Gastrocnemius medialis (tissue), 4 donors: ENCODE data around the gene F2RL1. TPM values are rescaled to one million over a fixed set of nuclear protein-coding genes. Genes with fewer than 3 reads are reported as not detected.
"Not testable (repeated sequence)": the region's sequence is repeated elsewhere in the genome, so short reads cannot be mapped to it uniquely, and the experiment has no call there.

ENCODE experiments used
- ATAC-seq, 2 donors: fragments of 150-250 bp; one replicate each; pipeline ENCODE4 v1.9.1; 2016
- DNase-seq, 2 donors: peaks; one replicate each; pipeline ENCODE4 v3.0.0-alpha.2; 2019
- H3K27ac ChIP-seq, 4 donors: fragments of 200-600 bp; sonication (generic); 1 replicate in 1 of 4; 2 replicates in 3 of 4; pipeline ENCODE4 v1.5.1; 2016 to 2018; ENCODE audit warnings: mild to moderate bottlenecking in 2 of 4, moderate library complexity in 1 of 4
- H3K27me3 ChIP-seq, 3 donors: fragments of 200-600 bp; sonication (generic) in 2 of 3; 1 replicate in 1 of 3; 2 replicates in 2 of 3; pipeline versions ENCODE4 v1.5.1 to v1.6.0; 2016 to 2019; ENCODE audit warnings: mild to moderate bottlenecking in 1 of 3, moderate library complexity in 1 of 3
- H3K36me3 ChIP-seq, 2 donors: fragments of 200-600 bp; sonication (generic) in 1 of 2; one replicate each; pipeline ENCODE4 v1.5.1; 2017 to 2018
- H3K4me1 ChIP-seq, 2 donors: fragments of 200-600 bp; sonication (generic) in 1 of 2; one replicate each; pipeline ENCODE4 v1.5.1; 2016 to 2017; ENCODE audit warnings: mild to moderate bottlenecking in 2 of 2
- H3K4me3 ChIP-seq, 4 donors: fragments of 200-600 bp; sonication (generic) in 3 of 4; 1 replicate in 1 of 4; 2 replicates in 3 of 4; pipeline ENCODE4 v1.5.1; 2016 to 2019; ENCODE audit warnings: mild to moderate bottlenecking in 2 of 4
- H3K9me3 ChIP-seq, 3 donors: fragments of 200-600 bp; sonication (generic) in 2 of 3; 1 replicate in 1 of 3; 2 replicates in 2 of 3; pipeline ENCODE4 v1.5.1; 2016 to 2019
- POLR2A ChIP-seq, 2 donors: fragments of 450-650 bp; IDR thresholded peaks; one replicate each; pipeline ENCODE4 v1.6.1; 2017; ENCODE audit warnings: antibody characterized with exemption in 2 of 2, mild to moderate bottlenecking in 2 of 2, moderate library complexity in 2 of 2
- in situ Hi-C, 4 donors: fragments of 200-750 bp; cut with MboI; loops; one replicate each; pipeline versions ENCODE4 v1.15.0 to v1.8.0; 2017; ENCODE audit warnings: low sequenced_read_pairs in 4 of 4
- intact Hi-C: fragments of 100-400 bp; cut with DNase I; formaldehyde crosslinking; loops from one replicate; pipeline ENCODE4 v1.15.1; 2023; ENCODE audit warnings: low total_unique reads
- total RNA-seq, 4 donors: library from RNA; depleted of rRNA; stranded (reverse); fragments of >200 nt; gene quantifications; one replicate each; pipeline versions ENCODE4 v1.1.0 to v1.2.3, GENCODE V29; 2016
- TF ChIP-seq, protein P1 (sequence below), 5 experiments: fragments of 450-650 bp in 3 of 5; fragments of 200-600 bp in 2 of 5; sonication (generic) in 2 of 5; IDR thresholded peaks in 4 of 5; conservative IDR thresholded peaks in 1 of 5; 1 replicate in 4 of 5; 2 replicates in 1 of 5; pipeline ENCODE4 v1.5.1; 2016 to 2019; ENCODE audit warnings: antibody characterized with exemption in 5 of 5, mild to moderate bottlenecking in 3 of 5, moderate library complexity in 3 of 5

F2RL1 gene
- total RNA-seq, 4 donors from 2014 or later, result 0.20 to 0.46 TPM; not detected in 2

DNA sequence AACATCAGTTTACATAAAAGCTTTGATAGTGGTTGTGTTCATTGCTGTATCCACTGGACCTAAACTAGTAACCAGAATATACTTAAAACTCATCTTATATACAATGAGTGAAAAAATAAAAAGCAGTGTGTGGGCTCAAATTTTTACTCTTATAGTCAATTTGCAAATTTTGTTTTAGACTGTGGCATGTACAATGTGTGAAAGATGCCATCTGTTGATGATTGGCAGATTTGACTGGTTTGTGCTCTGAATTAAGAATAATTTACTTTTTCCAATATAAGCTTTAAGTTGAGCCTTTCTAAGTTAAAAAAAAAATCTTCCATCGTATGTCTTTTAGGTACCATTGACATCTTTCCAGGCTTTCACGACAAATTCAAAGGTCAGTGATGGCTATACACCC is 42.4 kb upstream of the F2RL1 start:
- TF ChIP-seq, protein P1, sequence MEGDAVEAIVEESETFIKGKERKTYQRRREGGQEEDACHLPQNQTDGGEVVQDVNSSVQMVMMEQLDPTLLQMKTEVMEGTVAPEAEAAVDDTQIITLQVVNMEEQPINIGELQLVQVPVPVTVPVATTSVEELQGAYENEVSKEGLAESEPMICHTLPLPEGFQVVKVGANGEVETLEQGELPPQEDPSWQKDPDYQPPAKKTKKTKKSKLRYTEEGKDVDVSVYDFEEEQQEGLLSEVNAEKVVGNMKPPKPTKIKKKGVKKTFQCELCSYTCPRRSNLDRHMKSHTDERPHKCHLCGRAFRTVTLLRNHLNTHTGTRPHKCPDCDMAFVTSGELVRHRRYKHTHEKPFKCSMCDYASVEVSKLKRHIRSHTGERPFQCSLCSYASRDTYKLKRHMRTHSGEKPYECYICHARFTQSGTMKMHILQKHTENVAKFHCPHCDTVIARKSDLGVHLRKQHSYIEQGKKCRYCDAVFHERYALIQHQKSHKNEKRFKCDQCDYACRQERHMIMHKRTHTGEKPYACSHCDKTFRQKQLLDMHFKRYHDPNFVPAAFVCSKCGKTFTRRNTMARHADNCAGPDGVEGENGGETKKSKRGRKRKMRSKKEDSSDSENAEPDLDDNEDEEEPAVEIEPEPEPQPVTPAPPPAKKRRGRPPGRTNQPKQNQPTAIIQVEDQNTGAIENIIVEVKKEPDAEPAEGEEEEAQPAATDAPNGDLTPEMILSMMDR (IDR thresholded peaks at IDR 0.05 in 4 of 5, conservative IDR thresholded peaks at IDR 0.05 in 1 of 5), result no peak
- TF ChIP-seq POLR2A (IDR thresholded peaks at IDR 0.05), result no peak
- DNase-seq, result no peak
- Histone ChIP-seq H3K4me1 (no peaks in the 10 kb centered on the region), H3K4me3 (no peak overlapping the region), H3K27ac (no peak overlapping the region), H3K36me3 (no peaks in the 10 kb centered on the region), H3K9me3 (no peaks in the 10 kb centered on the region), H3K27me3 (no peaks in the 10 kb centered on the region)
- ATAC-seq, result no peak
- in situ Hi-C loops (loop anchor here in 2 of 4 donors (5.0 to 10.0 kb wide), 2 partner anchors 172 to 174 kb away; no protein-coding TSS in a partner anchor), intact Hi-C loops (no loop called here)

DNA sequence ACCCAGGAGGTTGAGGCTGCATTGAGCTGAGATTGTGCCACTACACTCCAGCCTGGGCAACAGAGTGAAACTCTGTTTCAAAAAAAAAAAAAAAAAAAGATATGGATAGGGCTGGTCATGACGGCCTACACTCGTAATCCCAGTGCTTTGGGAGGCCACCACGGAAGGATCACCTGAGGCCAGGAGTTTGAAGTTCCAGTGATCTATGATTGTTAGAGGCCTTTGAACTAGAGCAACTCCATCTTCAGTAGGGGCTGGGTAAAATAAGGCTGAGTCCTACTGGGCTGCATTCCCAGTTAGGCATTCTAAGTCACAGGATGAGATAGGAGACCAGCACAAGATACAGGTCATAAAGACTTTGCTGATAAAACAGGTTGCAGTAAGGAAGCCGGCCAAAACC is 38.2 kb upstream of the F2RL1 start:
- H3K9me3 ChIP-seq, H3K27ac ChIP-seq, ATAC-seq, H3K27me3 ChIP-seq, H3K36me3 ChIP-seq, H3K4me3 ChIP-seq, H3K4me1 ChIP-seq, DNase-seq, in situ Hi-C loops: not testable (repeated sequence)
- intact Hi-C loops, result loop anchor here (10.0 kb wide), 1 partner anchor 66 kb away; the partner anchor contains the start of gene F2R

DNA sequence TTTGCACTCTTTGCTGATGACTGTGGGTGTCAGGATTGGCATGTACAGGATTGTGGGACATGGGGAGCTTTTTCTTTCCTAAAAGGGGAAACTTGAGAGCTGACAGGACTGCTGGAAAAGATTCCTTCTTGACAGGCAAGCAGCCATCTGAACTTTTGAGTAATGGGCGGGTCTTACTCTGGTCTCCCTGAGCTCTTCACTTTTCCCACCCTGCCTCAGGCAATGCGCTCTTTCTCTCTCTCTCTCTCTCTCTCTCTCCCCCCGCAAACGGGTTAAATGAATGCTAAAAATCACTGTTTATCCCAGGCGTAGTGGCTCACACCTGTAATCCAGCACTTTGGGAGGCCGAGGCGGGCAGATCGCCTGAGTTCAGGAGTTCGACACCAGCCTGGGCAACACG is 37.1 kb upstream of the F2RL1 start:
- DNase-seq, result no peak
- no peak overlapping the region for H3K27ac ChIP-seq
- H3K4me3 ChIP-seq, result no peak overlapping the region
- intact Hi-C loops (loop anchor here (10.0 kb wide), 1 partner anchor 67 kb away; the partner anchor contains the start of gene F2R), in situ Hi-C loops (no loop called here)
- no peak for TF ChIP-seq POLR2A (IDR thresholded peaks at IDR 0.05)
- TF ChIP-seq, protein P1 (IDR thresholded peaks at IDR 0.05 in 4 of 5, conservative IDR thresholded peaks at IDR 0.05 in 1 of 5), result no peak
- ATAC-seq, result no peak
- H3K4me1 ChIP-seq, result no peaks in the 10 kb centered on the region
- H3K27me3 ChIP-seq, result no peaks in the 10 kb centered on the region
- no peaks in the 10 kb centered on the region for H3K9me3 ChIP-seq
- H3K36me3 ChIP-seq, result no peaks in the 10 kb centered on the region

DNA sequence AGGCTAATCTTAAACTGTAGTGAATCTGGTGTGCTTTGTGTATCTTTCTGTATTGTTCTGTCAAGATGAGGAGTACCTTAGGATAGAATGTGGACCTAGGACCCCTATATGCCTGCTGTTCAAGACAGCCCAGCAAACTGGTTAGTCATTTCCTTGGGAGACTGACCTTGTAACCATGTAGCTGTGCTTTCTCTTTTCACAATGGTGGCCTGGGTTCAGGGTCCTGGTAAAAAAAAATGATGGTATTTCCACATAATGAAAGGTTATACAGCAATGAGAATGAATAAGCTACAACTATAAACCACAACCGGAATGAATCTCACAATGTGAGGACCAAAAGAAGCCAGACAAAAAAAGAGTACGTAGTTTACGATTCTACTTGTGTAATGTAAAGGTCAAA is 36.4 kb upstream of the F2RL1 start:
- intact Hi-C loops, result loop anchor here (10.0 kb wide), 1 partner anchor 68 kb away; the partner anchor contains the start of gene F2R
- in situ Hi-C loops, result no loop called here

DNA sequence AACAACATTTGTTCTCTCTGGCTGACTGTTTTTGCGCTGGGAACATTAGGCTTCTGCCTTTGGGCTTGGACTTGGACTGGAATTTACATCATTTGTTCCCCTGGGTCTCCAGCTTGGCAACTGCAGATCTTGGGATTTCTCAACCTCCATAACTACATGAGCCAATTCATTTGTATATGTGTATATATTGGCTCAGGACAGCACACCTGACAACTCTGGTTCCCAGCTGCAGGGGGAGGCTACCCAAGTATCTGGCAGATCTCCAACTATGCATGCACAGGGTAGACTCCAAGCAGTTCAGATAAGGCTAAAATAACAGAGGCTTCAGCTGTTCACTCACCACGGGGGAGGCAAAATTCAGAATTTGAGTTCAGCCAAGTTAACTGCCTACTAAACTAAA is 31.6 kb upstream of the F2RL1 start:
- H3K4me3 ChIP-seq, result no peak overlapping the region
- no peaks in the 10 kb centered on the region for H3K27me3 ChIP-seq
- H3K27ac ChIP-seq, result peak overlapping the region in 3 of 4 donors; percentile 33 to 61 (median 48)
- DNase-seq, result peak; percentile 25 to 57
- no peaks in the 10 kb centered on the region for H3K36me3 ChIP-seq
- in situ Hi-C loops (no loop called here), intact Hi-C loops (loop anchor here (10.0 kb wide), 1 partner anchor 72 kb away; the partner anchor contains the start of gene F2R)
- H3K4me1 ChIP-seq, result peaks cover 4% of the 10 kb centered on the region in 2 donors
- TF ChIP-seq, protein P1 (IDR thresholded peaks at IDR 0.05 in 4 of 5, conservative IDR thresholded peaks at IDR 0.05 in 1 of 5), result no peak
- TF ChIP-seq POLR2A (IDR thresholded peaks at IDR 0.05), result no peak
- H3K9me3 ChIP-seq, result no peaks in the 10 kb centered on the region
- ATAC-seq, result peak; percentile 79

More for the DNA sequence above, 36.4 kb upstream of the F2RL1 start:
- no peak overlapping the region for H3K27ac ChIP-seq
- no peaks in the 10 kb centered on the region for H3K27me3 ChIP-seq
- no peaks in the 10 kb centered on the region for H3K4me1 ChIP-seq
- no peak overlapping the region for H3K4me3 ChIP-seq
- no peaks in the 10 kb centered on the region for H3K36me3 ChIP-seq
- DNase-seq (no peak), ATAC-seq (no peak)
- TF ChIP-seq, protein P1 (IDR thresholded peaks at IDR 0.05 in 4 of 5, conservative IDR thresholded peaks at IDR 0.05 in 1 of 5), result no peak
- TF ChIP-seq POLR2A (IDR thresholded peaks at IDR 0.05), result no peak
- H3K9me3 ChIP-seq, result no peaks in the 10 kb centered on the region
